ENCODE measurements around the gene RTCB.

Gene RTCB

DNA sequence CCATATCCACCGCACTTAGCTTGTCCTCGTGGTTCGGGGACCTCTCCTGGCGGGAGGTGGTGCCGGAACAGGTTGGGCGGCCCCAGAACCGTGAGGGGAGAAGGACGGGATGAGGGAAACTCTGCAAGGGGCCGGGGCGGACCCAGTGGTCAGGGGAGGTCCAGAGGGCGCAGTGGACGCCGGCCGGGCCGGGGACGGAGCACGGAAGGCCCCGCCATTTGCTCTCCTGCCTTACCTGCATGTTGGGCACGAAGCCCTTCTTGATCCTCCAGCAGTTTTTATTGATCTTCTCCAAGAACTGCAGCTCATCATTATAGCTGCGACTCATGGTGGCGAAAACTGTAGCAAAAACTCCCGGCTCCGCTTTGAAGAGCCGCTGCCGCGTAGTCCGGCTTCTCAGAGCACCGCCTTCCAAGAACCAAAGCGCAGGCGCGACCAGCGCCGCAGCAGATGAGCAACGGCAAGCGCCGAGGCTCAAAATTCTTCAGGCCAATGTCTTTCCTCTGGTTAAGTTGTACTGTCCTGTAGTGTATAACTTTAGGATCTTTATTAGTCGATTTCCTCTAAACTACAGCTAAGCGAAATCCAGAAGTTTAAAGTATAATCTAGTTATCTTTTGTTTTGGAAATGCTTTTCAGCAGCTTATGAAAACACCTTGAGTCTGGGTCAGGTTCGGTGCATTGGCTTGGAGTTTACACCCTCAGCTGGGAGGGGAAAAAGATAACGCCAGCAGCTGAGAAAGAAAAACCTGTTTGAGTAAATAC lies at the start of gene RTCB:
Gene RTCB (minus strand): TSS at position 419 of the 764 bp plus-strand sequence. CDS start 91 bp downstream, at position 328.
- DNase-seq, result peak; percentile 90

DNA sequence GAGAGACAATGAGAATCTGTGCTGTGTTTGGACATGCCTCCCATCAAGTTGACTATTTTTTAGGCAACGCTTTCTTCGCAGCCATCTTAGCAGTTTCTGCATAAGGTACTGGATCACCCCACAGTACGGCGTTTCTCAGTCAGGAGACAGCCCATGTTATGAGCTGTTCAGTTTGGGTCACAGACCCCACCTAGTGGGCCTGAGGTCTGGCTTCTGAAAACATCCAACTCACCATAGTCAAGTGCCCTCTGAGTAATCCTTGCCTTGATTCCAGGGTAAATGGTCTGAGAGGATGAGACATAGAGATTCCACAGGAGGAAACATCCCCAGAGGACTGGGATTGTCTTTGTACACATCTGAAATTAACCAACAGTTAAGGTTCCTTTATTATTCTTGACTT lies 45.0 kb upstream of the RTCB start:
- no peak for DNase-seq

DNA sequence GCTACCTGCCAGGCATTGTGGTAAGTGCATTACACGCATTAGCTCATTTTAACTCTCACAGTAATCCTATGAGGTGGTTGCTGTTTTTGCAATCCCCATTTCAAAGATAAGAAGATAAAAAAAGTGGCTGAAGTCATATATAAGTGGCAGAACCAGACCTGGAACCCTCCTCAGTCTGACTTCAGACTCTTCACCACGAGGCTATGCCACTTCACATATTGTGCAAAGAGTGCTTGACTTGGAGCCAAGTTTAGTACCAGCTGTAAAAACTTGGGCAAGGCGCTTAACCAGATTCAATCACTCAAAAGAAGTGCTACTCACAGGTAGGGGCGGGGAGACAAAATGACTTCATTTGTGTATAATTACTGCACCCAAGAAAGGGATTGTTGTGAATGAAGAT lies 36.9 kb upstream of the RTCB start:
- no peak for DNase-seq

DNA sequence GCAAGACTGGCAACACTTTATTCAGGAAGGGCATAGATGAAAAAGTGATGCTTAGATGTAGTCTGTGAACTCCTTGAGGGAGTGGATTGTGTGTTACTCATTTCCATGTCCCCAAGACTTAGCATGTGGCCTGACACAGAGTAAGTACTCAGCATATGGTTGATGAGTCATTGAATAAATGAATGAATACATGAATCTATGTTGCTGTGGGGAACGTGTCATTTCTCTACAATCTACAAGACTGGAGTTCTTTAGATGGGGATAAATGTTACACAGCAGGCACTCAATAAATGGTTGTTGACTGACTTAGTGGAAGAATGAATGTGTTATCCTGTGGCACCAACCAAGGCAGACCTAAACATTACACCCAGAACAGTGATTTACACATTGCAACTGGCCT lies 34.3 kb upstream of the RTCB start:
- DNase-seq, result no peak

DNA sequence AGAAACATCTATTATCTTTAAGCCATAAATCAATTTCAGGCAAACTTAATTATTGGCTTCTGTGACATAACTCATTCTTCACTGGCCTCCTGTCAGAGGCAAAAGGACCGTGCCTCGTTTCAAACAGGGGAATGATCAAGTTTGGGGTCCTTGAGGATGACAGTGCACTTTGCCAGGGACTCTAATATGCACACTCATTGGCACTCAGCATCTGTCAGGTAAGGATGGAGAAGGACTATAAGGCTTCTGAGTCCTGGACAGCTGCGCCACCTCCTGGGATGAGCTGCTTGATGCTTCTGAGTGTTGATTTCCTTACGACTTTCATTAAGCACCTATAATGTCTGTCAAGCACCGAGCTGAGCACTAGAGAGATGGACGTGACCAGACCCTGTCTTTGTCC lies 32.0 kb upstream of the RTCB start:
- DNase-seq, result no peak

DNA sequence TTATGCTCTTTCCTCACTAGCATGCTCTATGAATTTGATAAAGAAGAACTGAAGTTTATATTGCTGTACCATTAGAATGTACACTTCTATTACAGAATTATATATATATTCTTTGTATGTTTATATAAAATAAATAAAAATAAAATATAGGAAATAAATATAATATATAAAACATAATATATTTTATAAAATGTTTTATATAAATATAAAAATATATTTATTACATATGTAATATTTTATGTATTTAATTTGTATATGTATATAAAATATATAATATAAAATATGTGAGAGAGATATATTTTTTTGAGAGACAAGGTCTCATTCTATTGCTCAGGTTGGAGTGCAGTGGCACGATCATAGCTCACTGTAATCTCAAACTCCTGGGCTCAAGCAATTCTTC lies 18.3 kb upstream of the RTCB start:
- DNase-seq, result no peak

DNA sequence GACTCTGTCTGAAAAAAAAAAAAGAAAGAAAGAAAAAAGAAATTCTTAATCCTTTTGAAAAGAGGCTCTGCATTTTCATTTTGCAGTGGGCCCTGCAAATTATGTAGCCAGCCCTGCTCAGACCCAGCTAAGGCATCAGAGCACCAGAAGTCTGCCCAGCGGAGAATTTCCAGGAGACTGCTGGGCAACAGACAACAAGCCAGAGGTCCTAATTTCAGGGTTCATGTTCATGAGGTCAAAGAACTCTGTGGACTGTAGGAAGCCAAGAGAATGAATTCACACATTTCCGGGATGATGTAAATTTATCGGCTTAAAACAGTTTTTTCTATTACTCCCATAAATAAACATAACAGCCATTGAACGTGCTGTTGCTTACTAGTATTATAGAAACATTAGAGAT lies 14.8 kb upstream of the RTCB start:
- DNase-seq, result no peak

DNA sequence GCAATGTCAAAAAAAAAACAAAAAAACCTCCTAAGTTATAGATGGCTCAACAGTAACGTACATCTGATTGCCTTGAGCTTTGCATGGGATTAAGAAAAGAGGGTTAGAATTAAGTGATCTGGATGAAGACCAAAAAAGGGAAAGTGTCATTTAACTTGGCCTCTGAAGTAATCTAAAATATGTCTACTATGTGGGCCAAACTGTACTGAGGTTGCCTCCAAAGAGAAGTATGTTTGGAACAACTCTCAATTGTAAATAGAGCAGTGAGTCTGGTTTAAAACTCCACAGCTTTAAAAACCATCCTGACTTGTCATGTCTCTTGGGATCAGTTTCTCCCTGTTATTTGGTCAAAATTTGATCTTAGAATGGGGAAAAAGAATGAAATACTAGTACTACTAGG lies 11.6 kb upstream of the RTCB start:
- DNase-seq, result no peak

DNA sequence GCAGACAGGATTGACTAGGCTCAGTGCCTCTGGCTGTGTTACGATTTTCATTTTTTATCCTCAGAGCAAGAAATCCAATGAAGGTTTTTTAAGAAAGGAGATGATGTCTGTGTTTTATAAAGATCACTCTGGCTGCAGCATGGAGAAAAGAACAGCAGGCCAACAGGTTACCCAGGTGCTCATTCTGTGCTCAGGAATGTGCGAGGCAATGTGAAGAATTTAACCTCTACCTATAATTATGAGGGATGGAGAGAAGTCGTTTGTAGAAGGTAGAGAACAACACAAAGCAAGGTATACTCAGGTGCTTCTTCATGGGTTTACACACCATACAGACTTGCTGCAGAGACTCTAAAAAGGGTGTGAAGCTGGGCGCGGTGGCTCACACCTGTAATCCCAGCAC lies 10.0 kb upstream of the RTCB start:
- DNase-seq, result no peak

DNA sequence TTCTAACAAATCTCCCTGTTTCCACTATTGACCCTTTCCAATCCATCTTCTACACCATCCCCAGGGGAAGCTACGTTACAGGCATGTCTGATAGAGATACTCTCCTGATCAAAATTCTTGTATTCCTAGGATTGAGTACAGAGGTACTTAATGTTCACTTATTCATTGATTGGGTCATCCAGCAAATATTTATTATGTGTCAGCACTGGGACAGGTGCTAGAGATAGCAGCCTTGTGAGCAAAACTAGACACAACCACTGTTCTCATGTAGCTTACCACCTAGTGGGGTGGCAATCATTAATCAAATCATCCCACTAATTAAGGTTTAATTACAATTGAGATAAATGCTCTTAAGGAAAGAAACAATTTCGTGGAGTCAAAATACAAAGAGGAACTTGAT lies 9.4 kb upstream of the RTCB start:
- DNase-seq, result no peak

DNA sequence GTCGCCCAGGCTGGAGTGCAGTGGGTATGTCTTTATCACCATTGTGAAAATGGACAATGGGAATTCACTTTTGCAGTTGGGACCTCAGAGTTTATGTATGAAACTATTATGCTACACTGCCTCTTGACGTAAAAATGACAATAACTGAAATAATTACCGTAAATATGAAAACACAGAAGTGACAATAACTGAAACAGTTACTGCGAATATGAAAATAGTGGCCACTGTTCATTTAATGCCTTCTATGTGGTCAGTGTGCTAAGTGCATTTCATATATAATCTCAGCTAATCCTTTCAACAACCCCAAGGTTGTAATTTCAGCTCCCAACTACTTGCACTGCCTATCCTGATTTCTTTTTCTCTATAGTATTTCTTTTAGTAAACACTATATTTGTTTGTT lies 5.9 kb upstream of the RTCB start:
- no peak for DNase-seq

DNA sequence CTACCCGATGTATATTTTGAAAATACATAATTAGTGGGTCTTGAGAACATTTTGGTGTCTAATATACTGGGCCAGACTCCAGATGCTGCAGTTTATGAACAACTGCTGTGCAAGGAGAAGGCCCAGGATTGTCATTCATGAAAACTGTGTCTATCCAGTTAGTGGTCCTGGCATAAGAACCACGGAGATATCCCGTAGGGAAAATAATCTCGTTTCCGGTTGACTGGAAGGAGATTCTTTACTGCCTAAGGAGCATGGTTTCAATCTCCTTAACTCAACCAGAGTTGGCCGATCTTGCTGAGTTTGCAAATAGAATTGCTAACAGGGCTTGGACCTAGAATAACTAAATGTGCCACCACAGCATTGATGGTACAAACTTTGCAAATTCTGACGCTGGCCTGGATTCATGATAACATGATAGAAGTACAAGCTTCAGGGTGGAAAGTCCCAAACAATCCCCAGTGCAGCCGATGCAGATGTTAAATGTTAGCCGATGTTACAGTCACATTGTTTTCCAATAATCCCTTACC lies 4.6 kb upstream of the RTCB start:
- no peak for DNase-seq

DNA sequence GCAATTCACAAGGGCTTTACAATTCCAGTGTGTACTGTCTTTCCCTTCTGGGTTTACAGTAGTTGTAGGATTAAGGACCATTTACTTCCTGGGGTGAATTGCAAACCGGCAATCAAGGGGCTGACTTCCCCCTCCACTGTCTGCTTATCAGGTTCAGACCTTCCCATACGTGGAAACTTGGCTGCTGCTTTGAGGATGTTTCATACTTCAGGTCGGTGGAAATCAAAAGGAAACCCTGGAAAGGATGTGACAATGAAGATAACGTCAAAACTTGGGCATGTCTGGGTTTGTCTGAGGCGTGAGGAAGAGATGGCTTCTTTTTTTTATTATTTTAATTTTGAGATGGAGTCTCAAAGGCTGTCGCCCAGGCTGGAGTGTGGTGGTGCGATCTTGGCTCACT lies 2.1 kb upstream of the RTCB start:
- DNase-seq, result no peak

DNA sequence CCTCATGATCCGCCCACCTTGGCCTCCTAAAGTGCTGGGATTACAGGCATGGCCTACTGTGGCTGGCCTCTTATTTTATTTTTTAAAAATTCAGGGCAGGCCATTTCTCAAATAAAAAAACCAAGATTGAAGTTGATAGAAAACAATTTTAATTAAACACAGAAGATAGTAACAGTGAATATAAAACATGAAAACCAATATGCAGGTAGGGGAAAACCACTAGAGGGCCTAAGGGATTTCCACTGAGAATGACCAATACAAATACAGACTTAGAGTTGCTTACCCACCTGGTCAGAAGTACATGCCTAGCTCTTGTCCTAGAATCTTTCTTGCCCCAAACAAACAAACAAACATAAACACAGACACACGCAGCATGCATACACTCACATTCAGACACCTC lies 1.7 kb upstream of the RTCB start:
- DNase-seq, result no peak

DNA sequence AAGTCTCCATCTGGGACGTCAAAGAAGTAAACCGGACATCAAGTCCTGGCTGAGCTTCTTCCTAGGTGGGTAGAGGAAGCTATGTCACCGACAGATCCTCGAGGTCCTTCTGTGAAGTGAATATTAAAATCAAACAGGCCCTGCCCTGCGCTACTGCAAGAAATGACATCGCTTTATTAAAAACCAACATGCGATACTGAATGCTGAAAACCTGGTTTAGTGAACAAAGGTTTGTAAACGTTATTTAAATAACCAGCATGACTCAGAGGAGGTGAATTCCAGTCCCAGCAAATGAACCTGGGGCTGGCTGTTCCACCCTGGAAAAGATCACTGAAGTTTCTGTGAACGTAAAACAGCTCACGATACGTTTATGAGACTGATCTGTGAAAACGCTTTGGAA lies 645 bp downstream of the RTCB start:
- DNase-seq, result no peak

DNA sequence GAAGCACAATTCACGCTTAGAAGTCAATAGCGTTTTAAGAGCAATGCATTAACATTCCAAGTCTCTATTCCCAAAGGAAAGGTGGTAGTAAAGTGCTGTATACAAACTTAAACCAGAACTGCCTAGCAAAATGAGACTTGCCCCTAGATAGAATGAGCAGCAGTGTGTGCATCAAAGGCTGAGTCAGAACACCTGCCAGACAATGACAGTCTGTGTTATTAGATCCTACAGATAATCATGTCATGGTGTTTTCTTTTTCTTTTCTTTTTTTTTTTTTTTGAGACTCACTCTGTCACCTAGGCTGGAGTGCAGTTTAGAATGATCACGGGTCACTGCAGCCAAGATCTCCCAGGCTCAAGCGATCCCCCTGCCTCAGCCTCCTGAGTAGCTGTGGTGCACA lies 1.6 kb downstream of the RTCB start:
- DNase-seq, result no peak

DNA sequence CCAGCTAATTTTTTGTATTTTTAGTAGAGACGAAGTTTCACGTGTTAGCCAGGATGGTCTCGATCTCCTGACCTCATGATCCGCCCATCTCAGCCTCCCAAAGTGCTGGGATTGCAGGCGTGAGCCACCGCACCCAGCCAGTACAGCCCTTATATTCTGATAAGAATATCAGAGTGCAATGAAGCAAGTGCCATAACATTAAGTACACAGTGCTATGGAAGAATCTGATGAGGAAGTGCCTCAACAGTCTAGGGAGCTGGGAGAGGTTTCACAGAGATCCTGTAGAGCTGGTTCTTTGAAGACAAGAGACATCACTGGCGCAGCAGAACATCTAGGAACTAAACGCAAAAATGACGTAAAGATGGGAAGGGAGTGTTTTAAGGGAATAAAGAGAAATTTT lies 2.1 kb downstream of the RTCB start:
- no peak for DNase-seq

DNA sequence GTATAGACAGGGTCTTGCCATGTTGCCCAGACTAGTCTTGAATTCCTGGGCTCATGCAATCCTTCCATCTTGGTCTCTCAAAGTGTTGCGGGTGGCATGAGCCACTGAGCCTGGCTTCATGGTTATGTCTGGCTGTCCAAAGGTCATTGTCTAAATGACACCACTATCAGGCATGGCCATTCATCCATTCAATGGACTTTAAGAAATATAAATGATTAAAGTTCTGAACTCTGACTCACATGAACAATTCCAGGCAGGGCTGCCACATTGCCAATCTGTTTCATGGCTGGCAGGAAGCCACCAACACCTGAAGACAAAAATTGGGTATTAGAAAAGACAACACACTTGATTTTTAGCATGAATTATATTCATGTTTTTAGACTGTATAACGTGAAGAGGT lies 4.1 kb downstream of the RTCB start:
- DNase-seq, result no peak

DNA sequence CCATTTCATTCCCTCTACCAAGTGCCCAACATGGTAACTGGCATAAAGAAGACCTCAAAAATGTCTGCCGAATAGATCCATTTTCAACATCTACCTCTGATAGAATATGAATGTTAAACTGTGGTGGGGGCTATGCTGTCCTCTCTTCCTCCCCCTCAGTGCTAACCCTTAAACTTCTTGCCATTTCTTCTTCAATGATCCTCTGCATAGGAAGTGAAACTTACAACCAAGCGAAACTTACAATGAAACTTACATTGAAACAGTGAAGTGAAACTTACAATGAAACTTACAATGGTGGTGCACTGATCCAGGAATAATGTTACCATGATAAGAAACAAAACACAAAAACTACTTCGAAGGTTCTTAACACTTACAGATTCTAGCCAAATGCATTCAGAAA lies 4.7 kb downstream of the RTCB start:
- DNase-seq, result no peak

DNA sequence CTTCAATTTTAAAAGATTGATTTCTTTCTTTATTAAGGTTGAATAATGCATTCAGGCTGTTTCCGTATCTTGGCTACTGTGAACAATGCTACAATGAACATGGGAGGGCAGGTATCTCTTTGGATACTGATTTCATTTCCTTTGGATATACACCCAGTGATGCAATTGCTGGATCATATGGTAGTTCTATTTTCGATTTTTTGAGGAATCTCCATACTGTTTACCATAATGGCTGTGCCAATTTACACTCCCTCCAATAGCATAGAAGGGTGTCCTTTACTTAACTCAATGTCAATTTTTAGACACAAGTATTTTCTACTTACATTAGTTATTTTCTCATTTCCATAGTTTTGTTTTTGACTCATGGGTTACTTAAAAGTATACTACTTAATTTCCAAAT lies 8.0 kb downstream of the RTCB start:
- no peak for DNase-seq

DNA sequence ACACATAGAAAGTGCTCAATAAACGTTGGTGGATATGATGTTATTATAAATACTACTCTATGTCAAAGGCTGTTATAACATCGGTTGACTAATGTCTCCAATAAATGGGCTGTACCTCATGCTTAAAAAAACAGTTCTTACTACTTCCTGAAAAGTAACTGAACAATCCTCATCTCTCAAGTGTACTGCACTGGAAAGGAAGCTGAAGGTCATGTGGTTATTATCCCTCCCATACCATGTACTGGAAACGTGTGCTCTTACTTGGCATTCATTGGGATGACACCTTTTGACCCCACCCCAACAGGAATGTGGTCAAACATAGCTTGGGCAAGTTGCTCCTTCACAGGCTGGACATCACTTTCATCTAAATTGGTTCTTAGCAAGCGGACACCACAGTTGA lies 10.6 kb downstream of the RTCB start:
- DNase-seq, result no peak

DNA sequence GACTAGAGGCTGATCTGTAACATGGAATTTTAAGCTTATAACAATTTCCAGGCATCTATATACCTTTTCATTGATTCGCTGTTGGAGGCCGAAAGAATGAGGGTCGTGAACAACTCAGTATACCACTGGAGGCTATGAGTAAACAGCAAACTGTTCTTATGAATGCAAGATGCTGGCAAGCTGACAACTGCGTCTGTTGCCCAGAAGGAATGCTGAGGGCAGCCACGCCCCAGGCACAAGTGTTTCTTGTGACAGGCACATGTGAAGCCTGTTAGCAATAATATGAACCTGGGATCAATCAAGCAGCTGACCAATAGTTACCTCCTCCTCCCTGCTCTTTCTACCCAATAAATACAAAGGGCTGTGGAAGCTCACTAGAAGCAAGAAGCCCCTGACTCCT lies 15.3 kb downstream of the RTCB start:
- no peak for DNase-seq

DNA sequence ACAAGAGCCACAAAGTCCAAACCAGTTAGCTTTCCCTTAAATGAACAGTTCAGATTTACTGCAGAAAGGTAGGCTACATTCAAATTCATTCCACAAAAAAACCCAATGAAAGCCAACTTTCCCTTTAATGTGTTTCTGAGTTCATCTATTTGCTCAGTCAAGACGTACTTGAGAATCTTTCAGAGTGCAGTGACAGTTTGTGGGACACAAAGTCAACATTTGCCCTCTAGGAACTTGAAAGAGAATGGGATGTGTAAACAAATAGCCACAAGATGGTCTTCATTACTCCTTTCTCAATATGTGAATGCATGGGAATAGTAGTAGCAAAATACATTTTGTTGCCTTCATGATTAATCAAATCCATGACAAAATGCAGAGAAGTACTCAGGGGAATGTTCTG lies 15.8 kb downstream of the RTCB start:
- DNase-seq, result no peak

DNA sequence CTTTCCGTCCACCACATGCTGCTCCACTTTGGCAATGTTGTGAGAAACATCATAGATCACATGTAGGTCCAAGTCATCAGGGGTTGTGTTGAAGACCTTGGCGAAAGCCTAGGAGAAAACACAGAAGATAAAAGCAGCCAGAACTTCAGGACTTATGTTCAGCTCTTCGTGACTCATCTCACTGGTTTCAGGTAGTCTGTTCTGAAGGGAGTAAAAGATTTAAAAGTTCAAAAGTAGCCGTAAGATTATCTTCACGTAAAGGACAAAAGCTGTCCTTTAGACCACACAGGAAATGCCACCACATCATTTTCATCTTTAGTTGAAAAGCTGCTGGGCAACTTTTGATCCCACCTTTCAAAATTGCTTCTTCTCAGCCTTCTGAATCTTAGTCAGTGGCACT lies 16.9 kb downstream of the RTCB start:
- DNase-seq, result no peak

DNA sequence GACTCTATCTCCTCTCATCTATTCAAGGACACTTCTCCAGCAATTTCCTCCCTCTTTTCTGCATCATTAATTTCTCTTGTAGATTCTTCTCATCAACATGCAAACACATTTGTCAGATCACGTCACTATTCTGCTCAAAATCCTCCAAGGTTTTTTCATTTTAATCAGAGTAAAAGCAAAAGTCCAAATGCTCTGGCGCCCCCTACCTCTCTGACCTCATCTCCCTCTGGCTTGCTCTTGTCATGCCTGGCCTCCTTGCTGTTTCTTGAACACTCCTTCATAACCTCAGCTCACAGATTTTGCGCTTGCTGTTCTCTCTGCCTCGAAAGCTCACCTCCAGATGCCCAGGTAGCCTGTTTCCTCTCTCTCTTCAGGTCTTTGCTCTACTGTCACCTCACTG lies 22.4 kb downstream of the RTCB start:
- no peak for DNase-seq

Data from stimulated activated CD4-positive, alpha-beta T cell treated with anti-CD3 and anti-CD28 coated beads, Interleukin-1b, Interleukin-23, amount 100 ng/mL, for 48 hours (primary cell).